ENCODE measurements around the gene CST3. TPM values are rescaled to one million over a fixed set of nuclear protein-coding genes. Genes with fewer than 3 reads are reported as not detected.

Gene CST3
- total RNA-seq, 1 donor from 2014 or later: not detected

DNA sequence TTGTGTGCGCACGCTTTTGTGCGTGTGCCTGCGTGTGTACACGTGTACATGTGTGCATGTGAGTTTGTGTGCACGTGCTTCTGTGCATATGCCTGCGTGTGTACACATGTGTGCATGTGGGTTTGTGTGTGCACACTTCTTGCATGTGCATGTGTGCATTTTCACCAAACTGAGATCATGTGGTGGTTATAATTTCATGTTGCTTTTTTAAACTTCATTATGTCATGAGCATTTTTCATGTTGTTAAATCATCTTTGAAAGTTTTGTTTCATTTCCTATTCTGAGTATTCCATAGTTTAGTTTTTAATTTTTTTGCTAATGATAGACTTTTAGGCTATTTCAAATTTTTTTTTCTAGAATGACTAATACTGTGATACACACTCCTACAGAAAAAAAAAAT lies 6.4 kb upstream of the CST3 start:
- Mint-ChIP-seq H3K4me1 (peaks cover 2% of the 10 kb centered on the region), H3K36me3 (ENCODE audit: low read depth) (no peaks in the 10 kb centered on the region), H3K9me3 (no peaks in the 10 kb centered on the region), H3K27me3 (peaks cover 3% of the 10 kb centered on the region), H3K4me3 (no peak overlapping the region), H3K27ac (no peak overlapping the region)
- ChIA-PET CTCF (no interaction called here), POLR2A (no interaction called here)
- TF ChIP-seq, protein P1, sequence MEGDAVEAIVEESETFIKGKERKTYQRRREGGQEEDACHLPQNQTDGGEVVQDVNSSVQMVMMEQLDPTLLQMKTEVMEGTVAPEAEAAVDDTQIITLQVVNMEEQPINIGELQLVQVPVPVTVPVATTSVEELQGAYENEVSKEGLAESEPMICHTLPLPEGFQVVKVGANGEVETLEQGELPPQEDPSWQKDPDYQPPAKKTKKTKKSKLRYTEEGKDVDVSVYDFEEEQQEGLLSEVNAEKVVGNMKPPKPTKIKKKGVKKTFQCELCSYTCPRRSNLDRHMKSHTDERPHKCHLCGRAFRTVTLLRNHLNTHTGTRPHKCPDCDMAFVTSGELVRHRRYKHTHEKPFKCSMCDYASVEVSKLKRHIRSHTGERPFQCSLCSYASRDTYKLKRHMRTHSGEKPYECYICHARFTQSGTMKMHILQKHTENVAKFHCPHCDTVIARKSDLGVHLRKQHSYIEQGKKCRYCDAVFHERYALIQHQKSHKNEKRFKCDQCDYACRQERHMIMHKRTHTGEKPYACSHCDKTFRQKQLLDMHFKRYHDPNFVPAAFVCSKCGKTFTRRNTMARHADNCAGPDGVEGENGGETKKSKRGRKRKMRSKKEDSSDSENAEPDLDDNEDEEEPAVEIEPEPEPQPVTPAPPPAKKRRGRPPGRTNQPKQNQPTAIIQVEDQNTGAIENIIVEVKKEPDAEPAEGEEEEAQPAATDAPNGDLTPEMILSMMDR (IDR thresholded peaks at IDR 0.05): no peak
- DNase-seq (no peak), ATAC-seq (ENCODE audit: low read depth) (no peak)
- intact Hi-C loops (cut with micrococcal nuclease): no loop called here

DNA sequence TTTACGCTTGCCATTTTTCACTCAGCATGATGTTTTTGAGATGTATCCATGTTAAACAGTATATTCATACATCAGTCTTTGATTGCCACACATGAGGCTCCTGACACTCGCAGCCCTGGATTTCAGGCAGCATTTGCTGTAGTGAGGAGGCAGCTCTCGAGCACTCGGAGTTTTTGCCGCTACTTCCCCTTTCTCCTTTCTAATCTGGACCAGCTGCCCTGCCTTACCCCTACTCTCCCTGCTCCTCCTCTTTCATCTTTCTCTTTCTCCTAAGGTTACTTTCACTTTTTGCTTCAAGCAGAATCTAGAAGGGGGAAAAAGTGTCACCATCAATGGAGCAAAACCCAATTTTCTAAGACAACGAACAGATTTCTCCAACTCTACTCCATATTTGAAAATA lies 5.9 kb upstream of the CST3 start:
- no peaks in the 10 kb centered on the region for H3K9me3 Mint-ChIP-seq
- no peaks in the 10 kb centered on the region for H3K36me3 Mint-ChIP-seq (ENCODE audit: low read depth)
- TF ChIP-seq, protein P1 (IDR thresholded peaks at IDR 0.05): no peak
- no peak overlapping the region for H3K4me3 Mint-ChIP-seq
- intact Hi-C loops (cut with micrococcal nuclease): no loop called here
- H3K4me1 Mint-ChIP-seq: peaks cover 2% of the 10 kb centered on the region
- ChIA-PET CTCF (no interaction called here), POLR2A (no interaction called here)
- H3K27ac Mint-ChIP-seq: no peak overlapping the region
- peaks cover 7% of the 10 kb centered on the region for H3K27me3 Mint-ChIP-seq
- ATAC-seq (ENCODE audit: low read depth) (no peak), DNase-seq (no peak)

DNA sequence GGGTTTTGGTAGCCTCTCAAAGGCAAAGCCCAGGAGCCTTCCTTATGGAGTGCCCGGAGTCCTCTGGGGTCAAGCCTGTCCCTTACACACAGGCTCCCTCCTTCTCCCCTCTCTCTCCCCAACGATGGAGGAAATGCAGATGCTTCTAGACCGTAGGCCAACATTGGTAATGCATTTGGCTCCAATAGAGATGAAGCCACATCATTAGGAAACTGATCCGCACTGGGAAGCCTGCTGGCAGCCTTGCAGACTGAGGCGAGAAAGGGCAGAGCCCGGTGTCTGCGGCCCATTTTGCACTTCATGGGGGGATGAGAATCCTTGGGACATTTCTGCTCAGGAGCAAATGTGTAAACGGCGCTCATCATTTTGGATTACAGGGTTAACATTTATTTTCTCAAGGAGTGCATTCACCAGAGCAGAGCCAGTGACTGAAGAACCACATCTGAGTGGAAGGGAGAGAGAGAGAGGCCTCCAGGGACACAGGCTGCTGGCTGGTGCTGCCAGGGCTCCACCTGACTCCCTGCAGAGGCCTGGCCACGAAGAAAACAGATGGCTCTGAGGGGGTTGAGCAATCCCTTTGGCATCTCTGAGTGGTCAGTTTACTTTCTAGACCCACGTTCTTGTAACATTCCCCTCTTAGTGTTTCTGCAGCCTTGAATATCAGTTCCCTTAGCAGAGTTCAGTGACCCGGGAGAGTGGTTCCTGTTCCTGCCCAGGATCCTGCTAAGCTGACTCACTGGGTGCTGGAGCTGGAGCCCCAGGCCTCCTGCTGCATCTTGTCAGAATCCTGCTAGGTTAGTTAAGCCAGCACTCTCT lies 4.4 kb upstream of the CST3 start:
- TF ChIP-seq, protein P1 (IDR thresholded peaks at IDR 0.05): no peak
- Mint-ChIP-seq H3K4me3 (no peak overlapping the region), H3K36me3 (ENCODE audit: low read depth) (no peaks in the 10 kb centered on the region), H3K4me1 (peaks cover 3% of the 10 kb centered on the region), H3K27me3 (peaks cover 8% of the 10 kb centered on the region), H3K27ac (no peak overlapping the region), H3K9me3 (no peaks in the 10 kb centered on the region)
- intact Hi-C loops (cut with micrococcal nuclease): no loop called here
- ChIA-PET POLR2A (no interaction called here), CTCF (no interaction called here)
- ATAC-seq (ENCODE audit: low read depth) (no peak), DNase-seq (no peak)

DNA sequence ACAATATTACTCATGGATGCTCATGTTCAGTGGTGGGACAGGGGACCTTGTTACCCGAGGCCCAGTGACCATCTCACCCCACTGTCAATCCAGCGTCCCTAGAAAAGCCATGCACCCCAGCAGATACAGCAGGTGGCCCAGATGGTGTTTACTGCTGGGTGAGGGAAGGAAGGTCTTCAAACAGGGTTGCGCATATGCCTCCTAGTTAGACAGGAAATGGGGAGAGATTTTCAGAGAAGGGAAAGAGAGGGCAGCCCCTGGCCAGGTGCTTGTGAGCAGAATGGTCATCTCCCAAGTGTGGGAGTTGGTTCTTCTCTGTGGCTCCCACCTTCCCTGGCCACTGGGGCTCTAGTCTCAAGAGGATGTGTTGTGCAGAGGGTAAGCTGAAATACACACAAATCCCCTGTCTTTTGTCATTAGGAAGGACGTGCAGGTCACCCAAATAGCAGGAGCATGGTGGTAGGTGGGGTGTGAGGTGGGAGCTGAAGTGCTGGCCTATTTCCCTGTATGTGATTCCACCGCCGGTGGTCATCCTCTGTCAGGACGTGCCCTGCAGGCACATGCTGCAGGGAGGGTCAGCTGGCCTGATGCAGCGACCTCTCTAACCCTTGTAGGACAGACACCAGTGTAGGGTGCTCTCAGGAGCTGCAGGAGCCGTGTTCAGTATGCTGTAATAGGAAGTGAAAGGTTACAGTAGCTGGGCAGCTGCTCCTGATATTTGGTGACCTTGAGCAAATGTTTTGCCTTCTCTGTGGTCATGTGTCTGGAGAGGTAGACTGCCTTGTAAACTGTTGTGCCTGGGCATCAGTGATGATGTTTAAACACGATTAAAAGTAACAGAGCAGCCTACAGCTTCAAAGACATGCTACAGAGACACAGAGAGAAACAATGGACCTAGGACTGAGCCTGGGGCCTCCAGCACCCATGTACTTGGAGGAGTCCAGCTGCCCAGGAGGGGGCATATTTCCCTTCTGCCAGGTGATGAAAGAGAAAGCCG lies 3.2 kb upstream of the CST3 start:
- ATAC-seq (ENCODE audit: low read depth) (no peak), DNase-seq (no peak)
- ChIA-PET POLR2A (no interaction called here), CTCF (no interaction called here)
- intact Hi-C loops (cut with micrococcal nuclease): no loop called here
- Mint-ChIP-seq H3K27ac (no peak overlapping the region), H3K4me3 (no peak overlapping the region), H3K9me3 (no peaks in the 10 kb centered on the region), H3K4me1 (peaks cover 10% of the 10 kb centered on the region), H3K27me3 (peaks cover 20% of the 10 kb centered on the region), H3K36me3 (ENCODE audit: low read depth) (no peaks in the 10 kb centered on the region)
- TF ChIP-seq, protein P1 (IDR thresholded peaks at IDR 0.05): no peak

DNA sequence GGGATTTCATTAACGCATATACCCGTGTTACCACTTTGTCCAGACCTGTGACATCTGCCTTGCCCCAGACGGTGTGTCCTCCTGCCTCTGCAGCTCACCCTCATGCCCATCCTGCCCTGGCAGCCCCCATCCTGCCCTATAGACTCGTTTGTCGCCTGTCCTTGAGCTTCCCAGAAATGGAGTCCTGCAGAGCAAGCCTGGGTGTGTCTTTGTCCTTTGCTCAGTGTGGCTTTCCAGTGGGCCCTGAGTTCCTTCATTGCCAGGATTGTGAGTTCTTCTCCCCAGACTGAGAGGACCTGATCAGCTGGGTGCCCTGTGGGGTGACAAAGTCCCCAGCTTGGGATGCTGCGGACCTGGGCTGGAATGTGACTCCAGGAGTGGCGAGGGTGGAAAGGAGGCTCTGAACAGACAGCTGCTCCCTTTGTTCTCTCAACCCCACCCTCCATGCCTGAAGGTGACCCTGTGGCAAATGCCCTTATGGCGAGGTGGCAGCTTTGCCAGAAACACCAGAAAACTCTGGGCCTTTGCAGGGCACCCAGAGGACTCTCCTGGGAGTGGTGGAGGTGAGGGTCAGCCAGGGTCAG lies 2.4 kb upstream of the CST3 start:
- intact Hi-C loops (cut with micrococcal nuclease): no loop called here
- TF ChIP-seq, protein P1 (IDR thresholded peaks at IDR 0.05): no peak
- peaks cover 10% of the 10 kb centered on the region for H3K4me1 Mint-ChIP-seq
- peaks cover 22% of the 10 kb centered on the region for H3K27me3 Mint-ChIP-seq
- POLR2A ChIA-PET: no interaction called here
- ATAC-seq (ENCODE audit: low read depth) (no peak), DNase-seq (no peak)
- no peak overlapping the region for H3K27ac Mint-ChIP-seq
- no peaks in the 10 kb centered on the region for H3K9me3 Mint-ChIP-seq
- H3K4me3 Mint-ChIP-seq: no peak overlapping the region
- no peaks in the 10 kb centered on the region for H3K36me3 Mint-ChIP-seq (ENCODE audit: low read depth)
- CTCF ChIA-PET: no interaction called here
